Activated CD8-positive, alpha-beta T cell treated with anti-CD3 and anti-CD28 coated beads for 36 hours (primary cell): Measurements from ENCODE around the gene NRROS. TPM values are rescaled to one million over a fixed set of nuclear protein-coding genes. Genes with fewer than 3 reads are reported as not detected.
"Not testable (repeated sequence)": the region's sequence is repeated elsewhere in the genome, so short reads cannot be mapped to it uniquely, and the experiment has no call there.

Experiments
- ATAC-seq: fragments of 200-7000 bp; cut with Tn5 transposase; one replicate; pipeline ENCODE4 v1.10.0; 2021; ENCODE audit warnings: mild to moderate bottlenecking, moderate library complexity
- CTCF ChIA-PET: fragments of 350-600 bp; sonication (Branson Sonifier 250); formaldehyde crosslinking; loops from one replicate; lab custom pipeline; 2021; ENCODE audit warnings: antibody characterized with exemption; lab: Charles Lee
- POLR2A ChIA-PET: fragments of 350-600 bp; sonication (Branson Sonifier 250); formaldehyde crosslinking; loops from one replicate; lab custom pipeline; 2021; ENCODE audit warnings: antibody characterized with exemption; lab: Charles Lee
- DNase-seq: peaks from one replicate; pipeline ENCODE4 v3.0.0-alpha.2; 2020
- H3K27ac Mint-ChIP-seq: one replicate; pipeline ENCODE4 v1.8.0; 2021; ENCODE audit warnings: mild to moderate bottlenecking, mixed read lengths
- H3K27me3 Mint-ChIP-seq: one replicate; pipeline ENCODE4 v1.8.0; 2021; ENCODE audit warnings: mixed read lengths
- H3K36me3 Mint-ChIP-seq: one replicate; pipeline ENCODE4 v1.8.0; 2021; ENCODE audit warnings: low read depth, mixed read lengths
- H3K4me1 Mint-ChIP-seq: one replicate; pipeline ENCODE4 v1.8.0; 2021; ENCODE audit warnings: low read depth, mixed read lengths
- H3K4me3 Mint-ChIP-seq: one replicate; pipeline ENCODE4 v1.8.0; 2021; ENCODE audit warnings: mild to moderate bottlenecking, moderate library complexity, mixed read lengths
- H3K9me3 Mint-ChIP-seq: one replicate; pipeline ENCODE4 v1.8.0; 2021; ENCODE audit warnings: mixed read lengths
- CTCF ChIP-seq: fragments of 200-600 bp; IDR thresholded peaks from one replicate; pipeline ENCODE4 v1.8.0; 2022; ENCODE audit warnings: antibody characterized with exemption, mild to moderate bottlenecking
- intact Hi-C: fragments of 100-400 bp; cut with micrococcal nuclease; formaldehyde crosslinking; loops from one replicate; pipeline ENCODE4 v1.10.0; 2022
- total RNA-seq, 2 experiments: library from RNA; stranded (reverse); gene quantifications; one replicate each; pipeline ENCODE4 v1.2.3, GENCODE V29; 2021

Gene NRROS
- total RNA-seq, 2 experiments from 2014 or later = 24.2 to 26.5 TPM

GRCh38 chr3:196619223-196619622, 20.3 kb upstream of the NRROS start:
- Mint-ChIP-seq H3K4me3 (no peak overlapping the region), H3K36me3 (no peaks in the 10 kb centered on the region), H3K4me1 (peaks cover 22% of the 10 kb centered on the region), H3K27ac (no peak overlapping the region), H3K27me3 (no peaks in the 10 kb centered on the region), H3K9me3 (no peaks in the 10 kb centered on the region)
- DNase-seq (no peak), ATAC-seq (no peak)
- TF ChIP-seq CTCF = no peak
- ChIA-PET POLR2A (no interaction called here), CTCF (interaction anchor here (0.7 to 1.5 kb wide), 2 partner anchors 10 to 12 kb away, joined by 3 to 6 read pairs; no protein-coding TSS in a partner anchor)
- intact Hi-C loops = no loop called here

GRCh38 chr3:196619627-196620026, 19.9 kb upstream of the NRROS start:
- Mint-ChIP-seq H3K27ac (peak overlapping the region; percentile 73), H3K4me3 (peak overlapping the region; percentile 25), H3K4me1 (peaks cover 26% of the 10 kb centered on the region)
- ChIA-PET POLR2A (interaction anchor here (1.6 to 1.9 kb wide), 2 partner anchors 7 to 12 kb away, joined by 4 read pairs; no protein-coding TSS in a partner anchor), CTCF (interaction anchor here (0.7 to 1.5 kb wide), 2 partner anchors 10 to 12 kb away, joined by 3 to 6 read pairs; no protein-coding TSS in a partner anchor)
- intact Hi-C loops, ATAC-seq, H3K36me3 Mint-ChIP-seq, H3K9me3 Mint-ChIP-seq, DNase-seq, H3K27me3 Mint-ChIP-seq: not testable (repeated sequence)

- POLR2A ChIA-PET = interaction anchor here (1.4 to 1.9 kb wide), 3 partner anchors 8 to 20 kb away, joined by 4 to 7 read pairs (median 4); no protein-coding TSS in a partner anchor
- peak overlapping the region; percentile 73 for H3K27ac Mint-ChIP-seq
- DNase-seq = peak; percentile 85
Measured at GRCh38 chr3:196620161-196620604, 19.3 kb upstream of the NRROS start.

GRCh38 chr3:196620684-196621083, 18.8 kb upstream of the NRROS start:
- no peak for DNase-seq
- ChIA-PET CTCF (interaction anchor here (1.2 kb wide), 1 partner anchor 11 kb away, joined by 6 read pairs; no protein-coding TSS in a partner anchor), POLR2A (interaction anchor here (1.4 to 1.9 kb wide), 3 partner anchors 8 to 20 kb away, joined by 4 to 7 read pairs (median 4); no protein-coding TSS in a partner anchor)
- no peaks in the 10 kb centered on the region for H3K36me3 Mint-ChIP-seq
- no peak for TF ChIP-seq CTCF
- H3K9me3 Mint-ChIP-seq = no peaks in the 10 kb centered on the region
- H3K27ac Mint-ChIP-seq = peak overlapping the region; percentile 73
- no peaks in the 10 kb centered on the region for H3K27me3 Mint-ChIP-seq
- H3K4me1 Mint-ChIP-seq = peaks cover 35% of the 10 kb centered on the region
- ATAC-seq = no peak
- no peak overlapping the region for H3K4me3 Mint-ChIP-seq
- intact Hi-C loops = no loop called here

More at GRCh38 chr3:196620161-196620604, 19.3 kb upstream of the NRROS start:
- H3K36me3 Mint-ChIP-seq = no peaks in the 10 kb centered on the region
- no peak for TF ChIP-seq CTCF
- peak; percentile 74 for ATAC-seq
- intact Hi-C loops = no loop called here
- no peaks in the 10 kb centered on the region for H3K9me3 Mint-ChIP-seq
- peak overlapping the region; percentile 25 for H3K4me3 Mint-ChIP-seq
- CTCF ChIA-PET = interaction anchor here (1.5 kb wide), 1 partner anchor 11 kb away, joined by 6 read pairs; no protein-coding TSS in a partner anchor
- no peaks in the 10 kb centered on the region for H3K27me3 Mint-ChIP-seq
- peaks cover 31% of the 10 kb centered on the region for H3K4me1 Mint-ChIP-seq

- ATAC-seq (no peak), DNase-seq (no peak)
- Mint-ChIP-seq H3K9me3 (no peaks in the 10 kb centered on the region), H3K36me3 (no peaks in the 10 kb centered on the region), H3K27me3 (no peaks in the 10 kb centered on the region), H3K4me1 (peaks cover 39% of the 10 kb centered on the region), H3K27ac (no peak overlapping the region), H3K4me3 (no peak overlapping the region)
- ChIA-PET CTCF (interaction anchor here (1.2 to 1.6 kb wide), 3 partner anchors 9 to 15 kb away, joined by 5 to 7 read pairs (median 6); no protein-coding TSS in a partner anchor), POLR2A (interaction anchor here (0.6 to 1.9 kb wide), 4 partner anchors 9 to 326 kb away, joined by 4 to 6 read pairs (median 4); no protein-coding TSS in a partner anchor)
- intact Hi-C loops = no loop called here
- TF ChIP-seq CTCF = no peak
Measured at GRCh38 chr3:196621611-196622010, 17.9 kb upstream of the NRROS start.
